SJCRH30 (cell line): ENCODE data around the gene CYP4F12. TPM values are rescaled to one million over a fixed set of nuclear protein-coding genes. Genes with fewer than 3 reads are reported as not detected.

Experiments
- DNase-seq, 2 experiments: peaks; one replicate each; pipeline ENCODE4 v3.0.0-alpha.2; 2015 to 2020
- H3K27ac ChIP-seq: fragments of 250-450 bp; sonication (Bioruptor Pico); 2 replicates; pipeline ENCODE4 v1.5.1; 2020; ENCODE audit warnings: mild to moderate bottlenecking, moderate library complexity
- H3K27me3 ChIP-seq: fragments of 250-450 bp; sonication (Bioruptor Pico); 2 replicates; pipeline ENCODE4 v1.5.1; 2020; ENCODE audit warnings: mild to moderate bottlenecking, moderate library complexity
- H3K36me3 ChIP-seq: fragments of 250-450 bp; sonication (Bioruptor Pico); 2 replicates; pipeline ENCODE4 v1.5.1; 2020; ENCODE audit warnings: mild to moderate bottlenecking, moderate library complexity
- H3K4me1 ChIP-seq: fragments of 250-450 bp; sonication (Bioruptor Pico); 2 replicates; pipeline ENCODE4 v1.5.1; 2020; ENCODE audit warnings: mild to moderate bottlenecking, moderate library complexity
- H3K4me3 ChIP-seq: fragments of 250-450 bp; sonication (Bioruptor Pico); 2 replicates; pipeline ENCODE4 v1.5.1; 2020; ENCODE audit warnings: mild to moderate bottlenecking, moderate library complexity
- H3K9me3 ChIP-seq: fragments of 250-450 bp; sonication (Bioruptor Pico); replicated peaks from 2 replicates; pipeline ENCODE4 v1.5.1; 2020; ENCODE audit warnings: mild to moderate bottlenecking, moderate library complexity
- total RNA-seq: library from RNA; depleted of rRNA; stranded (reverse); fragments of >200 nt; shearing (Covaris generic); gene quantifications from 2 replicates; pipeline ENCODE4 v1.2.3, GENCODE V29; 2014; rRNA removed

CYP4F12 gene
- not detected in 2 replicates for total RNA-seq

GRCh38 chr19:15672580-15673175 lies at the start of gene CYP4F12:
Gene CYP4F12, plus strand, starts transcription at chr19:15673087. Its CDS starts 443 bp downstream, at chr19:15673530.
- peak; percentile 17 to 22 for DNase-seq
- Histone ChIP-seq H3K27ac (no peak within 1 kb of the TSS), H3K36me3 (no peaks in the 10 kb centered on the region), H3K4me1 (no peaks in the 10 kb centered on the region), H3K4me3 (no peak within 1 kb of the TSS), H3K27me3 (no peaks in the 10 kb centered on the region), H3K9me3 (no peaks in the 10 kb centered on the region)

- Histone ChIP-seq H3K4me1 (no peaks in the 10 kb centered on the region), H3K9me3 (no peaks in the 10 kb centered on the region), H3K27ac (no peak overlapping the region), H3K27me3 (no peaks in the 10 kb centered on the region), H3K36me3 (no peaks in the 10 kb centered on the region), H3K4me3 (no peak overlapping the region)
- DNase-seq = peak; percentile 34 to 61
These were observed 49.1 kb upstream of the CYP4F12 start for GRCh38 chr19:15623711-15624318.

GRCh38 chr19:15628236-15629002 lies 44.5 kb upstream of the CYP4F12 start:
- H3K4me3 ChIP-seq = no peak overlapping the region
- no peaks in the 10 kb centered on the region for H3K4me1 ChIP-seq
- H3K36me3 ChIP-seq = no peaks in the 10 kb centered on the region
- no peaks in the 10 kb centered on the region for H3K9me3 ChIP-seq
- H3K27ac ChIP-seq = no peak overlapping the region
- no peaks in the 10 kb centered on the region for H3K27me3 ChIP-seq
- DNase-seq = no peak

DNA sequence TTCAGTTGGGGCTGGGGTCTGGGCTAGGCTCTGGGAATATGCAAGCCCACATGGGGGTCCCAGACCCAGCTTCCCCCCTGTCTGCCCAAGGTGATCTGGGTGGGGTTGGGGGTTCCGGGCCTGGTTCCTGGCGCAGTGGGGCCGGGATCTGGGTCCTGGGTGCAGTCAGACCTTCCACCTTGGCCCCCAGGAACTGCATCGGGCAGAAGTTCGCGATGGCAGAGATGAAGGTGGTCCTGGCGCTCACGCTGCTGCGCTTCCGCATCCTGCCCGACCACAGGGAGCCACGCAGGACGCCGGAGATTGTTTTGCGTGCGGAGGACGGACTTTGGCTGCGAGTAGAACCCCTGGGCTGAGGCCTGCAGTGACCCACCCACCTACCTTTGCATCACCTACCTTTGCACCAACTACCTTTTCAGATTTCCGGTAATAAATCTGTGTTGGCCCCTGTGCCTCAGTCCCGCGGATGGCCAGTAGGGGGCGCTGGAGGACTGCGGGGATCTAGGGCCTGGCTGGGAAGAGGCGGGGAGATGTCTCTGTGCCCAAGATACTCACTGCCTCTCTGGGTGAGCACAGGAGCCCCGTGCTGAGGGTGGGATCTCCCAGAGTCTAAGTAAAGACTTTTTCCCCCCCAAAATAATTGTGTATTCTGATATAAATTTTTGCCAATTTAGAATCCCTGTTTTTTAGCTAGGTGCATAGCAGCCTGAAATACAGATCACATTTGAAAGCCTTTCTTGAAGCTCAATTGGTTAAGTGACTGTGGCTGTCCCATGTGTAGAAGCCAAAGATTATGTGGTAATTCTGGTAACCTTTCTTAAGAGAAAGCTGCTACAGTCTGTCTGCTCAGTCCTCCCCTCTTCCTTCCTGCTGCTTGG lies 43.6 kb upstream of the CYP4F12 start:
- no peaks in the 10 kb centered on the region for H3K9me3 ChIP-seq
- no peaks in the 10 kb centered on the region for H3K4me1 ChIP-seq
- no peaks in the 10 kb centered on the region for H3K27me3 ChIP-seq
- peak; percentile 68 to 81 for DNase-seq
- no peaks in the 10 kb centered on the region for H3K36me3 ChIP-seq
- no peak overlapping the region for H3K4me3 ChIP-seq
- no peak overlapping the region for H3K27ac ChIP-seq

DNA sequence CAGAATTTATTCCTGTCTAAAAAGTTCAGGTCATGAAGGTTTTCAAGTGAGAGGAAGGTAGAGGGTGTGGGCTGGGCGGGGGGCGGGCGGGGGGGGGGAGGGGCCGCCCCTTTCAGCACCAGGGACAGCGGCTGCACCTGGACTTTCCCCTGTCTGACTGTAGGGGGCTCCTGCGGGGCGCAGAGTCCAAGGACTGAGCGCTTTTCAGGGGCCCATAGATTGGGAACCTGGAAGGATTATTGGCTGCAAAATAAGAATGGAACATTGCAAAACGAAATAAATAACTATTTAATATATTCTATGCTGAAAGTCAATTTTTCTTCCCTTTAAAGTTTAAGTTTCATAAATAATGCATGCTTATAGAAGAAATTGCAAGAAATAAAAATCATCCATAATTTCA lies 41.1 kb upstream of the CYP4F12 start:
- H3K27ac ChIP-seq = no peak overlapping the region
- H3K4me1 ChIP-seq = no peaks in the 10 kb centered on the region
- no peaks in the 10 kb centered on the region for H3K36me3 ChIP-seq
- peak; percentile 45 to 52 for DNase-seq
- no peaks in the 10 kb centered on the region for H3K27me3 ChIP-seq
- no peak overlapping the region for H3K4me3 ChIP-seq
- no peaks in the 10 kb centered on the region for H3K9me3 ChIP-seq

- H3K27me3 ChIP-seq = 0 out of 2 replicates have a peak, but pooled peaks cover 7% of the 10 kb centered on the region
- H3K36me3 ChIP-seq = no peaks in the 10 kb centered on the region
- H3K4me3 ChIP-seq = no peak overlapping the region
- DNase-seq = no peak
- no peaks in the 10 kb centered on the region for H3K4me1 ChIP-seq
- no peaks in the 10 kb centered on the region for H3K9me3 ChIP-seq
- H3K27ac ChIP-seq = no peak overlapping the region
These were observed 39.6 kb upstream of the CYP4F12 start for GRCh38 chr19:15633082-15633835.

GRCh38 chr19:15634105-15634504 lies 38.8 kb upstream of the CYP4F12 start:
- Histone ChIP-seq H3K9me3 (no peaks in the 10 kb centered on the region), H3K27ac (no peak overlapping the region), H3K4me1 (no peaks in the 10 kb centered on the region), H3K4me3 (no peak overlapping the region), H3K36me3 (no peaks in the 10 kb centered on the region), H3K27me3 (0 out of 2 replicates have a peak, but pooled peaks cover 7% of the 10 kb centered on the region)
- no peak for DNase-seq

DNA sequence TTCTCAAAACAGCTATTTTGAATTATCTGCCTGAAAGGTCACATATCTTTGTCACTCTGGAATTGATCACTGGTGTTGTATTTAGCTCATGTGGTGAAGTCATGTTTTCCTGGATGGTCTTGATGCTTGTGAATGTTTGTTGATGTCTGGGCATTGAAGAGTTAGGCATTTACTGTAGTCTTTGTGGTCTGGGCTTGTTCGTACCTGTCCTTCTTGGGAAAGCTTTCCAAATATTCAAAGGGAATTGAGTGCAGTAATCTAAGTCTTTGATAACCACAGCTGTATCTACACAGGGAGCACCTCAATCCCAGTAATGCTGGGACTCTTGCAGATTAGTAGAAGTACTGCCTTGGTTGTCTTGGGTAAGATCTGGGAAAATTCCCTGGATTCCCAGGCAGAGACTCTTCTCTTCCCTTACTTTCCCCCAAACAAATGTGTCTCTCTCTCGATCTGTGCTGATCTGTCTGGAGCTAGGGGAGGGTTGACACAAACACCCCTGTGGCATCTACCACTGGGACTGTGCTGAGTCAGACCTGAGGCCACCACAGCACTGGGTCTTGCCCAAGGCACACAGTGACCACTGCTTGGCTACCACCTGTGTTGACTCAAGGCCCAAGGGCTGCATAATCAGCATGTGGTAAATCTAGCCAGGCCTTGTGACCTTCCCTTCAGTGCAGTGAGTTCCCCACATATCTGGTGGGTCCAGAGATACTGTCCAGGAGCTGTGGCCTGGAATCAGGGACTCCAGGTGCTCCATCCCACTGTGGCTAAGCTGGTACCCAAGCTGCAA lies 37.7 kb upstream of the CYP4F12 start:
- DNase-seq = no peak
- no peaks in the 10 kb centered on the region for H3K4me1 ChIP-seq
- no peak overlapping the region for H3K4me3 ChIP-seq
- no peaks in the 10 kb centered on the region for H3K9me3 ChIP-seq
- H3K27ac ChIP-seq = no peak overlapping the region
- H3K36me3 ChIP-seq = no peaks in the 10 kb centered on the region
- H3K27me3 ChIP-seq = 0 out of 2 replicates have a peak, but pooled peaks cover 7% of the 10 kb centered on the region

DNA sequence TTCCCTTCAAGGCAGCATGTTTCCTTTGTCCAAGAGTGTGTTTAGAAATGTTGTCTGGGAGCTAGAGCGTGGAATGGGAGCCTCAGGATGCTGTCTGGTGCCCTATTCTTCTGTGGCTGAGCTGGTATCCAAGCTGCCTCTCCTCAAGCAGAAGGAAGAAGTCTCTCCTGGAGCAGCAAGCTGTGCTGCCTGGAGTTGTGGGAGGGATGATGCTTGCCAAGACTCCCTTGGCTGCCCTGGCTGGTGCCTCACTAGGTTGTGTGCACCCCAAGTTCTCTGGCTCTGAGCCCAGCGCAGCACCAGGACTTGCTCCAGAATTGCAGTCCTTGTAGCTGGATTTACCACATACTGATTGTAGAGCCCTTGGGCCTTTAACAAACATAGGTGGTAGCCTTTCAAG lies 36.9 kb upstream of the CYP4F12 start:
- H3K36me3 ChIP-seq = no peaks in the 10 kb centered on the region
- H3K4me1 ChIP-seq = no peaks in the 10 kb centered on the region
- H3K27me3 ChIP-seq = 0 out of 2 replicates have a peak, but pooled peaks cover 7% of the 10 kb centered on the region
- no peak overlapping the region for H3K27ac ChIP-seq
- no peak overlapping the region for H3K4me3 ChIP-seq
- DNase-seq = no peak
- H3K9me3 ChIP-seq = no peaks in the 10 kb centered on the region

- no peak for DNase-seq
- H3K36me3 ChIP-seq = no peaks in the 10 kb centered on the region
- H3K4me3 ChIP-seq = no peak overlapping the region
- H3K27ac ChIP-seq = no peak overlapping the region
- 0 out of 2 replicates have a peak, but pooled peaks cover 7% of the 10 kb centered on the region for H3K27me3 ChIP-seq
- no peaks in the 10 kb centered on the region for H3K4me1 ChIP-seq
- H3K9me3 ChIP-seq = no peaks in the 10 kb centered on the region
These were observed 33.3 kb upstream of the CYP4F12 start for GRCh38 chr19:15639596-15639995.

GRCh38 chr19:15640294-15640903 lies 32.5 kb upstream of the CYP4F12 start, which contains the start of gene CYP4F3:
Gene CYP4F3, plus strand, starts transcription at chr19:15640897. Its CDS starts 519 bp downstream, at chr19:15641416.
- H3K4me3 ChIP-seq = no peak within 1 kb of the TSS
- peak; percentile 35 to 37 for DNase-seq

DNA sequence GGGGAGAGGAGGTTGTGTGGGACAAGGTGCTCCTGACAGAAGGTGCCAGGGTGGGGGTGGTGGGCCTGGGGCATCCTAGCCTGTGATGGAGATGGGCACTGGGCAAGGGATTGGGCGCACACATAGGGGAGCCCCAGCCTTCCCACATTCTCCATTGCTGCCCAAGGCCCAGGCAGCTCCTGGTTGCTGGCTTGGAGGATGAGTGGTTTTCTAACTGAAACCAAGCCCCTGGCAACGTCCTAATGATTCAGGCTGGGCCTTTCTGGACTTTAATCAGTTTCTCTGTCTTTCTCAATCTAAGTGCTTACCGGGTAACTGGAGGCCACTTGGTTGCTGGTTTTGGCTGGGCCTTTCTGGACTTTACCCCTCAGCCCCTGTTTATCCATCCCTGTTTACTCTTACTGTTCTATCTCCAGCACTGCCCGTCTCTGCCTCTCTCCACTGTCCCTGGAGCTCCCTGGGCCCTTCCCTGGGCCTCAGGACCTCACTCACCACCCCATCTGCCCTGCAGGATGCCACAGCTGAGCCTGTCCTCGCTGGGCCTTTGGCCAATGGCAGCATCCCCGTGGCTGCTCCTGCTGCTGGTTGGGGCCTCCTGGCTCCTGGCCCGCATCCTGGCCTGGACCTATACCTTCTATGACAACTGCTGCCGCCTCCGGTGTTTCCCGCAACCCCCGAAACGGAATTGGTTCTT lies 31.8 kb upstream of the CYP4F12 start:
- no peak overlapping the region for H3K27ac ChIP-seq
- no peaks in the 10 kb centered on the region for H3K9me3 ChIP-seq
- no peak for DNase-seq
- no peak overlapping the region for H3K4me3 ChIP-seq
- no peaks in the 10 kb centered on the region for H3K4me1 ChIP-seq
- no peaks in the 10 kb centered on the region for H3K36me3 ChIP-seq
- H3K27me3 ChIP-seq = 0 out of 2 replicates have a peak, but pooled peaks cover 7% of the 10 kb centered on the region

More at GRCh38 chr19:15640294-15640903, 32.5 kb upstream of the CYP4F12 start, which contains the start of gene CYP4F3:
- H3K9me3 ChIP-seq = no peaks in the 10 kb centered on the region
- no peaks in the 10 kb centered on the region for H3K36me3 ChIP-seq
- H3K27ac ChIP-seq = no peak within 1 kb of the TSS
- no peaks in the 10 kb centered on the region for H3K4me1 ChIP-seq
- H3K27me3 ChIP-seq = 0 out of 2 replicates have a peak, but pooled peaks cover 7% of the 10 kb centered on the region
